ENCODE results near the gene TIMMDC1.

The TIMMDC1 gene

DNA sequence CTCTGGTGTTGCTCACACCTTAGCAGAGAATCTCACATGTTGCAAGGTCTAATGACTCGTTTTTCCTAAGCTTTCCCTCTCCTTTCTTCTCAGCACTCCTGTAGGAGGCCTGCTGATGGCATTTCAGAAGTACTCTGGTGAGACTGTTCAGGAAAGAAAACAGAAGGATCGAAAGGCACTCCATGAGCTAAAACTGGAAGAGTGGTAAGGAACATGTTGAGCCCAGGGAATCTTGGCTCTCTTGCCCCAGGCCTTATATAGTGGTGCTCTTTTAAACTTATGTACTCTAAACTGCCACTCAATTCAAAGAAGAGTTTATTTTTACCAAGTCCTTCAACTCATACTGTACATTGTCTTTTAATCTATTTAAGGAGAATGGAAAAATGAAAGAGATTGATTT is 18.8 kb downstream of the TIMMDC1 start:
- TF ChIP-seq, protein P1, sequence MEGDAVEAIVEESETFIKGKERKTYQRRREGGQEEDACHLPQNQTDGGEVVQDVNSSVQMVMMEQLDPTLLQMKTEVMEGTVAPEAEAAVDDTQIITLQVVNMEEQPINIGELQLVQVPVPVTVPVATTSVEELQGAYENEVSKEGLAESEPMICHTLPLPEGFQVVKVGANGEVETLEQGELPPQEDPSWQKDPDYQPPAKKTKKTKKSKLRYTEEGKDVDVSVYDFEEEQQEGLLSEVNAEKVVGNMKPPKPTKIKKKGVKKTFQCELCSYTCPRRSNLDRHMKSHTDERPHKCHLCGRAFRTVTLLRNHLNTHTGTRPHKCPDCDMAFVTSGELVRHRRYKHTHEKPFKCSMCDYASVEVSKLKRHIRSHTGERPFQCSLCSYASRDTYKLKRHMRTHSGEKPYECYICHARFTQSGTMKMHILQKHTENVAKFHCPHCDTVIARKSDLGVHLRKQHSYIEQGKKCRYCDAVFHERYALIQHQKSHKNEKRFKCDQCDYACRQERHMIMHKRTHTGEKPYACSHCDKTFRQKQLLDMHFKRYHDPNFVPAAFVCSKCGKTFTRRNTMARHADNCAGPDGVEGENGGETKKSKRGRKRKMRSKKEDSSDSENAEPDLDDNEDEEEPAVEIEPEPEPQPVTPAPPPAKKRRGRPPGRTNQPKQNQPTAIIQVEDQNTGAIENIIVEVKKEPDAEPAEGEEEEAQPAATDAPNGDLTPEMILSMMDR (IDR thresholded peaks at IDR 0.05) = no peak

- TF ChIP-seq, protein P1 (IDR thresholded peaks at IDR 0.05) = no peak
Observed at GRCh38 chr3:119518026-119518425, 19.7 kb downstream of the TIMMDC1 start.

GRCh38 chr3:119524931-119525662 is 26.8 kb downstream of the TIMMDC1 start:
- TF ChIP-seq, protein P1 (IDR thresholded peaks at IDR 0.05) = peak; percentile 58

GRCh38 chr3:119527714-119528113 is 29.4 kb downstream of the TIMMDC1 start:
- TF ChIP-seq, protein P1 (IDR thresholded peaks at IDR 0.05) = no peak

- TF ChIP-seq, protein P1 (IDR thresholded peaks at IDR 0.05) = no peak
Observed at GRCh38 chr3:119529883-119530282, 31.5 kb downstream of the TIMMDC1 start.

DNA sequence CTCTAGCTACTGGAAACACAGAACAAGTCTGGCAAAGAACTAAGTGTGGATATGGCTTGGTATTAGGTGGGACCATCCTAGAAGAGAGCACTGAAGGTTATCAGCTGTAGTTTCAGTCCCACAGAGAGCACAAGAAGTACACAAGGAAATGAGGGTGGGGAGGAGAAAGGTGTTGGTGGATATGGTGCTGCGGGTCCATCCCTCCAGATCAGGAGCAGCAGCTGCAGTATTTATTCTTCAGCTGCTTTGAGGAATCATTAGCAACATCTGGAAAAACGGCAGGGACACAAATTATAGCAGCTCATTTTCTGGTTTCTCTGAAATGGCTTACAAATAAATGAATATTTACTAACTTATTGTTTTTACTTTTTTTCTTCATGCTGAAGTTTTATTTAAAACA is 32.1 kb downstream of the TIMMDC1 start:
- TF ChIP-seq, protein P1 (IDR thresholded peaks at IDR 0.05) = no peak

DNA sequence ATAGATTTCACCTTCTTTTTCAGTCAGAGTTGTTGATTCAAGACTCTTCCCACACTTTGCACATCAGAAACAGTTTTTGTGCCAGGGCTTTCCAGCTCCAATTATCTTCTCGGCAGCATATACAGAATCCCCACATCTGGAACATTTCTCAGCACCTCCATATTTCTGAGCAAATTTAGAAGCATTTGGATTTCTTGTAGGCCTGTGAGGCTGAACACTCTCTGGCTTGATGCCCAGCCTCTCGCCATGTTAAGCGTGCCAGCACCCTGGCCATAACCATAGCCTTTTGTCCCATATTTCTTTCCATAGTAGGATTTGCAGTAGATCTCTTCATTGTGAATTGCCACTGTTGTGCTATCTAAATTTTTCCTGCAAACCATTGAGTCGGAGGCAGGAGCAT is 32.8 kb downstream of the TIMMDC1 start:
- TF ChIP-seq, protein P1 (IDR thresholded peaks at IDR 0.05) = no peak

DNA sequence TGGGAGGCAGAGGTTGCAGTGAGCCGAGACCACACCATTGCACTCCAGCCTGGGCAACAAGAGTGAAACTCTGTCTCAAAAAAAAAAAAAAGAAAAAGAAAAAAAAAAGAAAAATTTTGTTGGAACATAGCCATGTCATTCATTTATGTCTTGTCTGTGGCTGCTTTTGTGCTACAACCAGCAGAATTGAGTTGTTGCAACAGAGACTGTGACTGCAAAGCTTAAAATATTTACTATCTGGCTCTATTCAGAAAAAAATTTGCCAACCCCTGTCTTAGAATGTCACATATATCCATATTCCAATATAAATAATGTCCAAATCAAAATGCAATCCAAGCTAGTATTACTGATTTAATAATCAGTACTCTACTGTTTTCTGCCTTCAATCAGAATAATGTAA is 35.9 kb downstream of the TIMMDC1 start:
- TF ChIP-seq, protein P1 (IDR thresholded peaks at IDR 0.05) = no peak
